Measurements from ENCODE around the gene CHD9NB.

Gene CHD9NB

DNA sequence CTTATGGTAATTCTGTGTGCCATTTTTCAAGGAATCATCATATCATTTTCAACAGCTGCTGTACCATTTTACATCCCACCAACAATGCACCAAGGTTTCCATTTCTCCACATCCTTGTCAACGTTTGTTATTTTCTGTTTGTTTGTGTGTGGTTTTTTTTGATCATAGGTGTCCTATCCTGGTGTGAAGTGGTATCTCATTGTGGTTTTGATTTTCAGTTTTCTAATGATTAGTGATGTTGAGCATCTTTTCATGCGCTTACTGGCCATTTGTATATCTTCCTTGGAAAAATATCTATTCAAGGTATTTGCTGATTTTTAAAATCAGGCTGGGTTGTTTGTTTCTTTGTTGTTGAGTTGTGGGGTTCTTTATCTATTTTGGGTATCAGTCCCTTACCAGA lies 17.1 kb upstream of the CHD9NB start:
- POLR2A ChIA-PET (ENCODE audit: low non-redundant PET) = no interaction called here
- H3K27ac ChIP-seq = no peak overlapping the region
- CTCF ChIA-PET = no interaction called here
- TF ChIP-seq, protein P1, sequence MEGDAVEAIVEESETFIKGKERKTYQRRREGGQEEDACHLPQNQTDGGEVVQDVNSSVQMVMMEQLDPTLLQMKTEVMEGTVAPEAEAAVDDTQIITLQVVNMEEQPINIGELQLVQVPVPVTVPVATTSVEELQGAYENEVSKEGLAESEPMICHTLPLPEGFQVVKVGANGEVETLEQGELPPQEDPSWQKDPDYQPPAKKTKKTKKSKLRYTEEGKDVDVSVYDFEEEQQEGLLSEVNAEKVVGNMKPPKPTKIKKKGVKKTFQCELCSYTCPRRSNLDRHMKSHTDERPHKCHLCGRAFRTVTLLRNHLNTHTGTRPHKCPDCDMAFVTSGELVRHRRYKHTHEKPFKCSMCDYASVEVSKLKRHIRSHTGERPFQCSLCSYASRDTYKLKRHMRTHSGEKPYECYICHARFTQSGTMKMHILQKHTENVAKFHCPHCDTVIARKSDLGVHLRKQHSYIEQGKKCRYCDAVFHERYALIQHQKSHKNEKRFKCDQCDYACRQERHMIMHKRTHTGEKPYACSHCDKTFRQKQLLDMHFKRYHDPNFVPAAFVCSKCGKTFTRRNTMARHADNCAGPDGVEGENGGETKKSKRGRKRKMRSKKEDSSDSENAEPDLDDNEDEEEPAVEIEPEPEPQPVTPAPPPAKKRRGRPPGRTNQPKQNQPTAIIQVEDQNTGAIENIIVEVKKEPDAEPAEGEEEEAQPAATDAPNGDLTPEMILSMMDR (conservative IDR thresholded peaks at IDR 0.05; ENCODE audit: low read depth) = no peak
- no peak for DNase-seq (ENCODE audit: low spot score)

- TF ChIP-seq, protein P1 (conservative IDR thresholded peaks at IDR 0.05; ENCODE audit: low read depth) = no peak
- DNase-seq (ENCODE audit: low spot score) = no peak
- no peak overlapping the region for H3K27ac ChIP-seq
- CTCF ChIA-PET = no interaction called here
- POLR2A ChIA-PET (ENCODE audit: low non-redundant PET) = no interaction called here
Observed at GRCh38 chr16:53068423-53068833, 15.7 kb upstream of the CHD9NB start.

DNA sequence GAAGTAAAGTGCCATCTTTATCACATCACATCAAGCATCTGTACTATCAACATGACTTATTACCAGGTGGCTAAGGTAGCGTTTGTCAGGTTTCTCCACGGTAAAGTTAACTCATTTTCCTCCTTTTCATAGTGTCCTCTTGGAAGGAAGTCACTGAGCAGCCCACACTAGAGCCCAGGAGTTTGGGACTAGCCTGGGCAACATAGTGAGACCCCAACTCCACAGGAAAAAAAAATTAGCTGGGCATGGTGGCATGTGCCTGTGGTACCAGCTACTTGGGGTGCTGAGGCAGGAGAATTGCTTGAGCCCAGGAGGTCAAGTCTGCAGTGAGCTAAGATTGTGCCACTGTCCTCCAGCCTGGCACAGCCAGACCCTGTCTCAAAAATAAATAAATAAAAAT lies 15.0 kb upstream of the CHD9NB start:
- no peak for DNase-seq (ENCODE audit: low spot score)
- ChIA-PET CTCF (no interaction called here), POLR2A (ENCODE audit: low non-redundant PET) (no interaction called here)

GRCh38 chr16:53065461-53066061 lies 12.9 kb upstream of the CHD9NB start:
- no peak for DNase-seq (ENCODE audit: low spot score)
- CTCF ChIA-PET = interaction anchor here (1.1 kb wide), 1 partner anchor 14 kb away, joined by 10 read pairs; no protein-coding TSS in a partner anchor
- H3K27ac ChIP-seq = no peak overlapping the region
- TF ChIP-seq, protein P1 (conservative IDR thresholded peaks at IDR 0.05; ENCODE audit: low read depth) = no peak
- POLR2A ChIA-PET (ENCODE audit: low non-redundant PET) = no interaction called here

More for the DNA sequence above, 15.0 kb upstream of the CHD9NB start:
- H3K27ac ChIP-seq = no peak overlapping the region
- TF ChIP-seq, protein P1 (conservative IDR thresholded peaks at IDR 0.05; ENCODE audit: low read depth) = no peak

- no peak for DNase-seq (ENCODE audit: low spot score)
Observed at GRCh38 chr16:53064081-53064578, 11.4 kb upstream of the CHD9NB start.

DNA sequence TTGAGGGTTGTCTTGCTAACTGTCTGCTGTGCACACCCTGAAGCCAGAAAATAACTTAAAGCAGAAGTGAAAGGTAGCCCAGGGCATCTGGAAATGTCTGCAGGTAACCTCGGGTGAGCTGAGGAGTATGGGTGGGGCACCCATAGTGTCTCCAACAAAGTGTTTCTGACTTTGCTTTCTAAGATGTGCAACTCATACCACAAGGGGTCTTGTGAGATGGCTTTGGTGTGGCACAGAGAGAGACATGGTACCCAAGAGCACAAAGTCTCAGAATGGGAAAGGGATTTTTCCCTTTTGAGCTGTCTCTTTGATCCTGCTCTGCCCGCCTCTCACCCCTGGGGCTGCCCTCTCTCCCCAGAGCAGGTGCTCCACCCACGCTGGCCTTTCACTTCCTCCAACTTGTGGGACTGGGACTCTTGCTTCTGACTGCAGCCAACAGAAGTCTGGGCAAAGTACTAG lies 9.0 kb upstream of the CHD9NB start:
- 0 out of 2 replicates have a peak overlapping the region, but pooled peaks have one; percentile 24 for H3K27ac ChIP-seq
- ChIA-PET CTCF (interaction anchor here (0.6 kb wide), 1 partner anchor 36 kb away, joined by 10 read pairs; no protein-coding TSS in a partner anchor), POLR2A (ENCODE audit: low non-redundant PET) (no interaction called here)
- TF ChIP-seq, protein P1 (conservative IDR thresholded peaks at IDR 0.05; ENCODE audit: low read depth) = no peak
- no peak for DNase-seq (ENCODE audit: low spot score)

More at GRCh38 chr16:53064081-53064578, 11.4 kb upstream of the CHD9NB start:
- H3K27ac ChIP-seq = peak overlapping the region; percentile 36
- ChIA-PET CTCF (interaction anchor here (1.1 kb wide), 1 partner anchor 15 kb away, joined by 10 read pairs; no protein-coding TSS in a partner anchor), POLR2A (ENCODE audit: low non-redundant PET) (no interaction called here)
- TF ChIP-seq, protein P1 (conservative IDR thresholded peaks at IDR 0.05; ENCODE audit: low read depth) = no peak
